ENCODE results near the gene PTH2R.

GRCh38 chr2:208373460-208374089, 33.0 kb upstream of the PTH2R start:
- no peak for TF ChIP-seq TCF7L2 (IDR thresholded peaks at IDR 0.05; ENCODE audit: low read depth, low read length)
- no peak for TF ChIP-seq POLR2AphosphoS5 (IDR thresholded peaks at IDR 0.05; ENCODE audit: low read depth, low read length)

Data from Panc1 (cell line).